IPS-NIHi7 (cell line): ENCODE data around the gene SPZ1.
"Not testable (repeated sequence)": the region's sequence is repeated elsewhere in the genome, so short reads cannot be mapped to it uniquely, and the experiment has no call there.

Experiments used
- DNase-seq: peaks from one replicate; pipeline ENCODE4 v3.0.0; 2012; ENCODE audit warnings: mixed read lengths; ENCODE audit errors: extremely low spot score

SPZ1 gene, protein sequence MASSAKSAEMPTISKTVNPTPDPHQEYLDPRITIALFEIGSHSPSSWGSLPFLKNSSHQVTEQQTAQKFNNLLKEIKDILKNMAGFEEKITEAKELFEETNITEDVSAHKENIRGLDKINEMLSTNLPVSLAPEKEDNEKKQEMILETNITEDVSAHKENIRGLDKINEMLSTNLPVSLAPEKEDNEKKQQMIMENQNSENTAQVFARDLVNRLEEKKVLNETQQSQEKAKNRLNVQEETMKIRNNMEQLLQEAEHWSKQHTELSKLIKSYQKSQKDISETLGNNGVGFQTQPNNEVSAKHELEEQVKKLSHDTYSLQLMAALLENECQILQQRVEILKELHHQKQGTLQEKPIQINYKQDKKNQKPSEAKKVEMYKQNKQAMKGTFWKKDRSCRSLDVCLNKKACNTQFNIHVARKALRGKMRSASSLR

DNA sequence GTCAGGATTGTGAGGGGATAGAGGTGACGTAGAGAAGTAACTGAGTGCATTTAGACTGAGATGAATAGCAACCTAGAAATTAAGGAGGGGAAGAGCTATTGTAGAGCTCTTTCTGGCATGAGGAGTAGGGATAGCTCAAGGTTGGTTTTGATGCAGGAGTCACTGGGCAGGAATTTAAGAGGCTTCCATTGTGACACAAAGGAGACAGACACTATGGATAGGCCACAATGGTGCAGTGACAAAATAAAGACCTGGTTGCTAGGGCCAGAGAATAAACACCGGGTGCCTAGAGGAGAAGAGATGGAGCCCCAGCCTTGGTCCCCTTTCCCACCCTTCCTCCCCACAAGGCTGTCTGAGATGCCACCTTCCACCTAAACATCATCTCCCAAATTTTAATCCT, at the start of gene SPZ1:
SPZ1 (plus strand) TSS at position 301 of the 400 bp plus-strand sequence. CDS start 214 bp downstream, outside the sequence.
- DNase-seq, result no peak

DNA sequence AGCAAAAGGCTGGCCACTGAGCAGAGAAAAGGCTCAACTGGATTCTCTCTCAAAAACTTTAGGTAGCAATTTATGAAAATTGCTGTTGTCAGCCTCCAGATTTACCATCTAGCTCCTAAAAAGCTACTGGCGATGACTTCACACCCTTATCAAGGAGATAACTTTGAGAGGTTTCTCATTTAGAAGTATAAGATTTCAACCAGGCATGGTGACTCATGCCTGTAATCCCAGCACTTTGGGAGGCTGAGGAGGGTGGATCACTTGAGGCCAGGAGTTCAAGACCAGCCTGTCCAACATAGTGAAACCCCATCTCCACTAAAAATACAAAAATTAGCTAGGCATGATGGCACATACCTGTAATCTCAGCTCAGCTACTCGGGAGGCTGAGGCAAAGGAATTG, 49.3 kb upstream of the SPZ1 start:
- DNase-seq, result not testable (repeated sequence)

DNA sequence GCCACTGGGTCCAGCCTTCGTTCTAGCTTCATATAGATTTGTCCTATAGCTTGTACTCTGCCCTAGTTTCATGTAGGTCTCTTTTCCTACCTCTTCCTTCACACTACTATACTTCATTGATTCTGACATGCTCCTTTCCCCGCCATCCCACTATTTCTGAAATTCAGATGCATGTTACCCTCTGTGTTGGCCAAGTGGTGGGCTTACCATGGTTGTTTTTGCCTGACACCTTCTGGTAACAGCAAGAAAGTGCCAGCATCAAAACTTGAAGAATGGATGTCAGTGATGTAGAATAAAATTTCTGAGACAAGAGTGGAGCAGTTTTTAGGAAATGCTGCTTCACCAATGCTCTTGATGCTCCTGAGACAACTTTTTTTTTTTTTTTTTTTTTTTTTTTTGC, 44.5 kb upstream of the SPZ1 start:
- DNase-seq, result peak; percentile 56

DNA sequence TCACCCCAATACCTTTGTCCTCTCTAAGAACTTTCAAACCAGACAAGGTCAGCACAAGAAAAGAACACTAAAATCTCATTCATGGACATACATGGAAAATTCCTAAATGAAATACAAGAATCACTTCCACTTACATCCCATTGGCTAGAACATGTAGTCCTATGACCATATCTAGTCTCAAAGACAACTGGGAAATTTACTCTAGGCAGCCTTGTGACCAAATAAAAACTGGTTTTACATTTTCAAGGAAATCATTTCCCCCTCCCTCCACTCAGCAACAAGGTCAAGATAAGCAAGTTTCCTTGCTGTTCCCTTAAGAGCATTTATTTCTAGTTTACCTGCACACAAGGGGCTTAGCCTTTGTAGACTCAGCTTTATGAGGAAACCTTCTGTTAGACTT, 43.6 kb upstream of the SPZ1 start:
- no peak for DNase-seq

DNA sequence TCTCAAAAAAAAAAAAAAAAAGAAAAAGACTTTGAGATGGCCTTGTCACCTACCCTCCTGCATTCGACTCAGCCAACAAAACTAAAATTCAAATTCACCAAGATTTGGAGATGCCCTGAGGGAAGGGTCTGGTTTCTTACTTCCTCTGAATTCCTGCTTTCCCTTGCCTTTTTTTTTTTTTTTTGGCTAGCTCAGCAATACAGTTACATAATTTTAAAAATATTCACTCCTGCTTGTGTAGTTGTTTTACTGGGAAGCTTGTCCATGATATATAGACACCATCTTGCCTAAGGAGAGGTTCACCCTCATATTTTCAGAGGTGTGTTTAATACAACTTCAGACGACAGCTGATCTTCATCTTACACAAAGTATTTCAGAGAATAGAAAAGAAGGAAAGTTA, 42.6 kb upstream of the SPZ1 start:
- DNase-seq, result no peak

DNA sequence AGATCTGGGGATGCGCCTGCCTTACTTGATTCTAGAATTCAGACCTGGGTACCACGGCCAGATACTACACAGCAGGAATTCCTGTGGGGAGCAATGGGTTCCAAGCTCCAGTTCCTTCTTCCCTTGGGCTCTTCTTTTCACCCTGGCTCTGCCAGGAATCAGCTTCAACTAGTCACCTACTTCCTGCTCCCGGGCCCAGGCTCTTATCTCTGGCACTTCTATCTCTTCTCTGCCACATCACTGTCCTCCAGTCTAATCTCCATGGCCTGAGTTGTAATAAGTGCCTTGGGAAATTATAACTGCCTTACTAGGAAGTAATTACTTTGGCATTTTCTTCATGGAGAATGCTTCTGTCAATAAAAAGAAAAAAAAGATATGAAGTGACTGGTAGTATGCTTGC, 37.7 kb upstream of the SPZ1 start:
- DNase-seq, result no peak

DNA sequence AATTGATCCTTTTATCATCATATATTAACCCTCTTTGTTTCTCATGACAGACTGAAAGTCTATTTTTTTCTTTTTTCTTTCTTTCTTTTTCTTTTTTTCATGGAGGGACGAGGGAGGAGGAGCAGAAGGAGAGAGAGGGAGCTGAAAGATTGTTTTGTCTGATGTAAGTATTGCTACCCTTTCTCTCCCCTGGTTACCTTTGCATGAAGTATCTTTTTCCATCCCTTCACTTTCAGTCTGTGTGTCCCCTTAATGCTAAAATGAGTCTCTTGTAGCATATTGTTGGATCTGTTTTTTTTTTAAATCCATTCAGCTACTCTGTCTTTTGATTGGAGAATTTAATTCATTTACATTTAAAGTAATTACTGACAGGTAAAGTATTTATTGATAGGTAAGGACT, 36.4 kb upstream of the SPZ1 start:
- no peak for DNase-seq

DNA sequence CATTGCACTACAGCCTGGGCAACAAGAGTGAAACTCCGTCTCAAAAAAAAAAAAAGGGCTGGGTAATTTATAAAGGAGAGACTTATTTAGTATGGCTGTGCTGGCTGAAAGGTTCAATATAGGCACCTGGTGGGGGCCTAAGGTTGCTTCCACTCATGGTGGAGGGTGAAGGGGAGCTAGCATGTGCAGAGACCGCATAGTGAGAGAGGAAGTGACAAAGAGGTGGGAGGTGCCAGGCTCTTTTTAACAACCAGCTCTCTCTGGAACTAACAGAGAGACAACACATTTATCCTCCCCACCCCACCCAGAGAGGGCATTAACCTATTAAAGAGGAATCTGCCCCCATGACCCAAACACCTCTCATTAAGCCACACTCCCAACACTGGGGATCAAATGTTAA, 35.1 kb upstream of the SPZ1 start:
- DNase-seq, result no peak

DNA sequence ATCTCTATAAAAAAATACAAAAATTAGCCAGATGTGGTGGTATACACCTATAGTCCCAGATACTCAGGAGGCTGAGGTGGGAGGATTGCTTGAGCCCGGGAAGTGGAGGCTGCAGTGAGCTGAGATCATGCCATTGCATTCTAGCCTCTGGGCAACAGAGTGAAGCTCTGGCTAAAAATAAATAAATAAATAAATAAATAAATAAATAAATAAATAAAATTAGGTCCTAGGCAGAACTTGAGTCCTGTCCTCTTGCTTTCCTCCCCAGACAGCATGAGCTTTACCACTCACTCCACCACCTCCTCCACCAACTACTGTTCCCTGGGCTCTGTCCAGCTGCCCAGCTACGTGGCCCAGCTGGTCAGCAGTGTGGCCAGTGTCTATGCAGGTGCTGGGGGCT, 31.6 kb upstream of the SPZ1 start:
- DNase-seq, result no peak

DNA sequence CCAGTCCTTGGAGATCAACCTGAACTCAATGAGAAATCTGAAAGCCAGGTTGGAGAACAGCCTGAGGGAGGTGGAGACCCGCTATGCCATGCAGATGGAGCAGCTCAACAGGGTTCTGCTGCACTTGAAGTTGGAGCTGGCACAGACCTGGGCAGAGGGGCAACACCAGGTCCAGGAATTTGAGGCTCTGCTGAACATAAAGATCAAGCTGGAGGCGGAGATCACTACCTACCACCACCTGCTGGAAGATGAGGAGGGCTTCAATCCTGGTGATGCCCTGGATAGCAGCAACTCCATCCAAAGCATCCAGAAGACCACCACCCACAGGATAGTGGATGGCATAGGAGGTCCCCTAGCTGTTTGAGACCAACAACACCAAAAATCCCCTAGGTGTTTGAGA, 30.5 kb upstream of the SPZ1 start:
- no peak for DNase-seq

DNA sequence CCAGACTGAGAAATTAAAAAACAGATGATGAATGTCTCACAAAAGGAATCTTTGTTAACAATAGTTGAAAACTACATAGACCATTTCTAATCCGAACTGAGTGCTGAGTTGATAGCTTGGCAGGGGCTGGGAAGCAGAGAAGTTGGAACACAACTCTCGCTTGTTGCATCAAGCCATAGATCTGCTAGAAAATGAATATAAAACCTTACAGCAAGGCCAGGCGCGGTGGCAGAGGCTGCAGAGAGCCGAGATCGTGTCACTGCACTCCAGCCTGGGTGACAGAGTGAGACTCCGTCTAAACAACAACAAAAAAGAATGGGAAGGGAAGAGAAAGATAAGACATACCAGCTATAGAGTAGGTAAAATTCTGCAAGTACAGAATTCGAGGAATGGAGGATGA, 28.0 kb upstream of the SPZ1 start:
- no peak for DNase-seq

DNA sequence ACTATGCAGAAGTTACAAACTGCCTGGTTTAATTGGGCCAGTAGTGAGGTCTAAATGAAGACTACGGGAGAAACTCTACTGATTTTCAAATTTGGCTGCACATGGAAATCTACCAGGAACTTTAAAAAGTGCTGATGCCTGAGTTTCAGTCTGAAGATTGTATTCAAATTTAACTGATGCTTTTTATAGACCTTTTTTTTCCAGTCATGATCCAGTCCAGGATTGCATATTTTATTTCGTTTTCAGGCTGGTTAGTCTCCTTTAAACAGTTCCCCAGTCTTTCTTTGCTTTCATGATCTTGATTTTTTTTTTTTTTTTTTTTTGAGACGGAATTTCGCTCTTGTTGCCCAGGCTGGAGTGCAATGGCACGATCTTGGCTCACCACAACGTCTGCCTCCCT, 23.7 kb upstream of the SPZ1 start:
- no peak for DNase-seq

DNA sequence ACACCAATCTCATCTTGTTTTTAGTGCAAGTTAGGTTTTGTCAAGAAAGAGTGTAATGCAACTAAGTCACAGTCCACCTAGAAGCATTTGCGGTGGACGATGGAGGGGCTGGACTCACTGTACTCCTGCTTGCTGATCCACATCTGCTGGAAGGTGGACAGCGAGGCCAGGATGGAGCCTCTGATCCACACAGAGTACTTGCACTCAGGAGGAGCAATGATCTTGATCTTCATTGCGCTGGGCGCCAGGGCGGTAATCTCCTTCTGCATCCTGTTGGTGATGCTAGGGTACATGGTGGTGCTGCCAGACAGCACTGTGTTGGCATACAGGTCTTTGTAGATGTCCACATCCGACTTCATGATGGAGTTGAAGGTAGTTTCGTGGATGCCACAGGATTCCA, 20.2 kb upstream of the SPZ1 start:
- DNase-seq, result no peak

DNA sequence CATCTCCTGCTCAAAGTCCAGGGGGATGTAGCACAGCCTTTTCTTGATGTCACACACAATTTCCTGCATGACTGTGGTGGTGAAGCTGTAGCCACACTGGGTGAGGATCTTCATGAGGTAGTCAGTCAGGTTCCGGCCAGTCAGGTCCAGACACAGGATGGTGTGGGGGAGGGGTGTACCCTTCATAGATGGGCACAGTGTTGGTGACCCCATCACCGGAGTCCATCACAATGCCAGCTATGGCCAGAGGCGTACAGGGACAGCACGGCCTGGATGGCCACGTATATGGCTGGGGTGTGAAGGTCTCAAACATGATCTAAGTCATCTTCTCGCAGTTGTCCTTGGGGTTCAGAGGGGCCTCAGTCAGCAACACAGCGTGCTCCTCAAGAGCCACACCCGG, 19.7 kb upstream of the SPZ1 start:
- no peak for DNase-seq

DNA sequence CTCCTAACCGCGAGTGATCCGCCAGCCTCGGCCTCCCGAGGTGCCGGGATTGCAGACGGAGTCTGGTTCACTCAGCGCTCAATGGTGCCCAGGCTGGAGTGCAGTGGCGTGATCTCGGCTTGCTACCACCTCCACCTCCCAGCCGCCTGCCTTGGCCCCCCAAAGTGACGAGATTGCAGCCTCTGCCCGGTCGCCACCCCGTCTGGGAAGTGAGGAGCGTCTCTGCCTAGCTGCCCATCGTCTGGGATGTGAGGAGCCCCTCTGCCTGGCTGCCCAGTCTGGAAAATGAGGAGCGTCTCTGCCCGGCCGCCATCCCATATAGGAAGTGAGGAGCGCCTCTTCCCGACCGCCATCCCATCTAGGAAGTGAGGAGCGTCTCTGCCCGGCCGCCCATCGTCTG, 19.0 kb upstream of the SPZ1 start:
- not testable (repeated sequence) for DNase-seq

DNA sequence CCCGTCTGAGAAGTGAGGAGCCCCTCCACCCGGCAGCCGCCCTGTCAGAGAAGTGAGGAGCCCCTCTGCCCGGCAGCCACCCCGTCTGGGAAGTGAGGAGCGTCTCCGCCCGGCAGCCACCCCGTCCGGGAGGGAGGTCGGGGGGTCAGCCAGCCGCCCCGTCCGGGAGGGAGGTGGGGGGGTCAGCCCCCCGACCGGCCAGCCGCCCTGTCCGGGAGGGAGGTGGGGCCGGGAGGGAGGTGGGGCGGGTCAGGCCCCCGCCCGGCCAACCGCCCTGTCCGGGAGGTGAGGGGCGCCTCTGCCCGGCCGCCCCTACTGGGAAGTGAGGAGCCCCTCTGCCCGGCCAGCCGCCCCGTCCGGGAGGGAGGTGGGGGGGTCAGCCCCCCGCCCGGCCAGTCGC, 18.5 kb upstream of the SPZ1 start:
- not testable (repeated sequence) for DNase-seq

DNA sequence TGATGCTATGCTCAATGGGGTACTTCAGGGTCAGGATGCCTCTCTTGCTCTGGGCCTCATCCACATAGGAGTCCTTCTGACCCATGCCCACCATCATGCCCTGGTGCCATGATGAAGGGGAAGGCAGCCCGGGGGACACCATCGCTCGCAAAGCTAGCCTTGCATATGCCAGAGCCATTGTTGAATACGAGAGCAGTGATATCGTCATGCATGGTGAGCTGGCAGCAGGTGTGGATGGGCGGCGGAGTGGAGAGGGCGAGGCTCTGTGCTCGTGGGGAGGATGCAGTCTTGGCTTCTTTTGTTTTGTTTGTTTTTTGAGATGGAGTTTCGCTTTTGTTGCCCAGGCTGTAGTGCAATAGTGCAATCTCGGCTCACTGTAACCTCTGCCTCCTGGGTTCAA, 17.2 kb upstream of the SPZ1 start:
- no peak for DNase-seq

DNA sequence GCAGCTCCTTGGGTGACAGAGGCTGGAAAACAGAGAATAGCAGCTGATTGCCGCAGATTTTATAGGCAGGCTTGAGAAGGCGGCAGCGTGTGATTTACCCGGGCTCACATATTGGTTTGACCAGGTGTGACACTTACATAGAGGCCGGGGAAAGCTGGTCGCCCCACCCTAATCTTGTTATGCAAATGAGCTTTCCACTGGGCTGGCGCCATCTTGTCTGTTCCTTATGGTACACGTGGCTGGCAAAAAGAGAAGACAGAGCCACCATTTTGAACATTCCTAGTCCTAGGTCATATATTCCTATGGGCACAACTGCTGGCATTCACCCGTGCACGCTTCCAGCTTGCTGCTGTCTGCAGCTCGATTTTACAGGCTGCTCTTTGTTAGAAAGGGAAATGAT, 11.3 kb upstream of the SPZ1 start:
- DNase-seq, result no peak

DNA sequence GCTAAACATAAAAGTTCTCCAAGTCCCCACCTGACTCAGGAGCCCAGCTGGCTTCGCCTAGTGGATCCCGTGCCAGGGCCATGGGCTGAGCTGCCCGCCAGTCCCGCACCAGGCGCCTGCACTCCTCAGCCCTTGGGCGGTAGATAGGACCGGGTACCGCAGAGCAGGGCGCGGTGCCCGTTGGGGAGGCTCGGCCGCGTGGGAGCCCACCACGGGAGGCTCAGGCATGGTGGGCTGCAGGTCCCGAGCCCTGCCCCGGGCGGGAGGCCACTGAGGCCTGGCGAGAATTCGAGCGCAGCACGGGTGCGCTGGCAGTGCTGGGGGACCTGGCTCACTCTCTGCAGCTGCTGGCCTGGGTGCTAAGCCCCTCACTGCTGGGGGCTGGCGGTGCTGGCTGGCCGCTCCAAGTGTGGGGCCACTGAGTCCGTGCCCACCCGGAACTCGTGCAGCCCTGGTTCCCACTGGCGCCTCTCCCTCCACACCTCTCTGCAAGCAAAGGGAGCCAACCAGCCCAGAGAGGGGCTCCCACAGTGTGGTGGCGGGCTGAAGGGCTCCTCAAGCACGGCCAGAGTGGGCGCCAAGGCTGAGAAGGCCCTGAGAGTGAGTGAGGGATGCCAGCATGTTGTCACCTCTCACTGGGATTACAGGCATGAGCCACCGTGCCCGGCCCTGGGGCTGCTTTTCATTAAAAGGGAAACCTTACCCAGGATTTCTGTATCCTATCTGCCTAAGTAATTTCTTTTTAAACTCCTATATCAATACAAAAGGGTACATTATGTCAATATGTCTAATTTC, 9.7 kb upstream of the SPZ1 start:
- DNase-seq, result no peak

DNA sequence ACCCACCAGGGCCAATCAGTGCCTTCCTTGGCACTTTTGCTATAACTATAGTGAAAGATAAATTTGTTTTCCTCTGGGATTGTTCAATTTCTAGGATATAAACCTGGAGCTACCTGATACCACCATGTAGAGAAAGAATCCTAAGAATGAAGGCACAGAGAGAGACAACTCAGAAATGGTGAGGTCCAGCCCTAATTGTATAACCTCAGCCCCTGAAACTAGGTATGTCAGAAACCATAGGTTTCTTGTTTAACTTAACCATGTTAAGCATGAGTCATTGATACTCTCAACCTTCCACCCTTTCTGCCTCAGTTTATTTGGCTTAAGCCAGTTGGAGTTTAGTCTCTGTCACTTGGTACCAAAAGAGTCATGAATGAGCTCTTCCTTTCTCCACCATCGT, 4.6 kb upstream of the SPZ1 start:
- DNase-seq, result no peak

DNA sequence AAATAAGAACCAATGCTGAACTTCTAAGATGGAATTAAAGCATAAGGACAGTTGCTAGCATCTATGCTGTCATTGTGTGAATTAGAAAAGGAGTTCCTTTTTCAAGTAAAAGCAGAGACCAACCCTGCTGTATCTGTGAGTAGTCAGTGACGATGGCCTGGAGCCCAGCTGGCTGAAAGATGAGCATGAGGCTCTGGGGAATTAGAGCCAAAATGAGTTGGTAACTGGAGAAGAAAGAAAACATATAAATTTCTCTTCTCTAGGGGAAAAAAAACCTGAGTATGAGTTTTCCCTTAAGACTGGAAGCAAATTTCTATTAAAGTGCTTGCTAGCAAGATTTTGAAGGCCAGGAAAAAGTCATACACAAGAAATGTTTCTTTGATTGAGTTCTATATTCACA, 1.6 kb upstream of the SPZ1 start:
- DNase-seq, result no peak

DNA sequence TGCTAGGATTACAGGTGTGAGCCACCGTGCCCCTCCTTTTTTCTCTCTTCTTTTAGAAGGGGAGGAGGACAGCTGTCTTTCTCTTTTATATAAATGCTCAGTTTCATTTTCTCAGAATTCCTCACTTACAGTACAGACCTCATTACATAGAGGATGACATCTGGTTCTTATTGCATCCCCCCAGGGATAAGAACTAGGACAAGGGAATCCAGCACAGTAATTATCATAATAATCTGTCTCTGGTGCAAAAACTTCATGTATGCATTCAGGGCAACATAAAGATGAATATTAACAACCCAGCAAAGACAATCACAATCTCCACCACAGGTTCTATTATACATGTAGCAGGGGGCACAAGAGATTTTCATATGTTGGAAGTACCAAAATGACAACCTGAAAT, 5.1 kb downstream of the SPZ1 start:
- DNase-seq, result no peak

DNA sequence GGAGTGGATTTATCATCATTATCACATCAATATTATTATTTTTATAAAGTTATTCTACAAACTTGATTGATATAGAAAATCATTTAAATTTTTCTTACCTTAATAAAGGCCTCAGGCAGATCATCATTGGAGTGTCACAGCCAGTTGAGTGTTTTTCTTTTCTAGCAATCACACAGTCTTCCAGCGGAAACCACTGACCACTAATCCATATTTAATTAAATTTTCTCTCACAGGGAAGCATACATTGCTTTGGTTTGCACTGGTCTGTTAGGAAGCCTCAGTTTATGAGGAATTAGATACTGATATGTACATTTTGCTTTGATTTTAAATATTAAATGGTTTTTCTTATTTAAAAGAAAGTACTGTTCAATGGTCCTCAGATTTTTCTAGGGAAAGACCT, 6.7 kb downstream of the SPZ1 start:
- no peak for DNase-seq
